Measurements from ENCODE around the gene DESI1.

Gene DESI1

GRCh38 chr22:41560095-41560471 is 60.8 kb downstream of the DESI1 start:
- no peak for TF ChIP-seq FOXP2 (optimal IDR thresholded peaks at IDR 0.05; ENCODE audit: borderline replicate concordance, extremely low read depth, extremely low read length, insufficient read depth)
- no peak for TF ChIP-seq SIN3A (IDR thresholded peaks at IDR 0.05; ENCODE audit: borderline replicate concordance, insufficient read depth, low read length)
- no peak for TF ChIP-seq REST (IDR thresholded peaks at IDR 0.05; ENCODE audit: insufficient read depth in 1 of 2, low read depth in 2 of 2, low read length in 2 of 2)
- no peak for TF ChIP-seq POLR2AphosphoS5 (IDR thresholded peaks at IDR 0.05; ENCODE audit: low read depth, low read length)
- TF ChIP-seq TAF1 (IDR thresholded peaks at IDR 0.05; ENCODE audit: borderline replicate concordance, insufficient read depth, low read length) = no peak

- TF ChIP-seq REST (IDR thresholded peaks at IDR 0.05; ENCODE audit: insufficient read depth in 1 of 2, low read depth in 2 of 2, low read length in 2 of 2) (no peak), POLR2AphosphoS5 (IDR thresholded peaks at IDR 0.05; ENCODE audit: low read depth, low read length) (peak; percentile 19; the same call in 1 of the 2 replicates)
These were observed 63.2 kb downstream of the DESI1 start for GRCh38 chr22:41557401-41558240.

GRCh38 chr22:41556561-41556960 is 64.3 kb downstream of the DESI1 start:
- TF ChIP-seq POLR2AphosphoS5 (IDR thresholded peaks at IDR 0.05; ENCODE audit: low read depth, low read length) (no peak), SIN3A (IDR thresholded peaks at IDR 0.05; ENCODE audit: borderline replicate concordance, insufficient read depth, low read length) (no peak)

- TF ChIP-seq SIN3A (IDR thresholded peaks at IDR 0.05; ENCODE audit: borderline replicate concordance, insufficient read depth, low read length) = no peak
- no peak for TF ChIP-seq POLR2AphosphoS5 (IDR thresholded peaks at IDR 0.05; ENCODE audit: low read depth, low read length)
- TF ChIP-seq FOXP2 (optimal IDR thresholded peaks at IDR 0.05; ENCODE audit: borderline replicate concordance, extremely low read depth, extremely low read length, insufficient read depth) = no peak
- TF ChIP-seq REST (IDR thresholded peaks at IDR 0.05; ENCODE audit: insufficient read depth in 1 of 2, low read depth in 2 of 2, low read length in 2 of 2) = no peak
- TF ChIP-seq TAF1 (IDR thresholded peaks at IDR 0.05; ENCODE audit: borderline replicate concordance, insufficient read depth, low read length) = no peak
These were observed 65.4 kb downstream of the DESI1 start for GRCh38 chr22:41555325-41555982.

- no peak for TF ChIP-seq SIN3A (IDR thresholded peaks at IDR 0.05; ENCODE audit: borderline replicate concordance, insufficient read depth, low read length)
- TF ChIP-seq REST (IDR thresholded peaks at IDR 0.05; ENCODE audit: insufficient read depth in 1 of 2, low read depth in 2 of 2, low read length in 2 of 2) = no peak
- no peak for TF ChIP-seq POLR2AphosphoS5 (IDR thresholded peaks at IDR 0.05; ENCODE audit: low read depth, low read length)
- no peak for TF ChIP-seq FOXP2 (optimal IDR thresholded peaks at IDR 0.05; ENCODE audit: borderline replicate concordance, extremely low read depth, extremely low read length, insufficient read depth)
- TF ChIP-seq TAF1 (IDR thresholded peaks at IDR 0.05; ENCODE audit: borderline replicate concordance, insufficient read depth, low read length) = no peak
These were observed 68.8 kb downstream of the DESI1 start for GRCh38 chr22:41551877-41552582.

All from PFSK-1 (cell line).